Measurements from ENCODE around the gene LRMDA. TPM values are rescaled to one million over a fixed set of nuclear protein-coding genes. Genes with fewer than 3 reads are reported as not detected.
"Not testable (repeated sequence)": the region's sequence is repeated elsewhere in the genome, so short reads cannot be mapped to it uniquely, and the experiment has no call there.

LRMDA gene
- total RNA-seq, 1 donor from 2014 or later: not detected

DNA sequence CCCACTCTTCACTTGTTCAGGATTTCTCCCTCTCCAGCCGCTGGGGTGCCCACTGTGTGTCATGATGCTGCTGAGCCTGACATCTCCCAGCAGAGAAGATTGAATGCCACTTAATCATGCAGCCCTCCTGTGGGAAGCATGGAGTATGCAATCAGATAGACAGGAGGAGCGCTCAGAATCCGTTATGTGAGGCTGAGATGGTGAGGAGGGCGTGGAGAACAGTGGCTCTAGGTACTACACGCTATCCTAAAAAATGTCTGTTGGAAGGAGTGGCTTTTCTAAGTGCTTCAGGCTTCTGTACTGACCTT, 334.3 kb downstream of the LRMDA start:
- DNase-seq (ENCODE audit: low read depth): no peak

DNA sequence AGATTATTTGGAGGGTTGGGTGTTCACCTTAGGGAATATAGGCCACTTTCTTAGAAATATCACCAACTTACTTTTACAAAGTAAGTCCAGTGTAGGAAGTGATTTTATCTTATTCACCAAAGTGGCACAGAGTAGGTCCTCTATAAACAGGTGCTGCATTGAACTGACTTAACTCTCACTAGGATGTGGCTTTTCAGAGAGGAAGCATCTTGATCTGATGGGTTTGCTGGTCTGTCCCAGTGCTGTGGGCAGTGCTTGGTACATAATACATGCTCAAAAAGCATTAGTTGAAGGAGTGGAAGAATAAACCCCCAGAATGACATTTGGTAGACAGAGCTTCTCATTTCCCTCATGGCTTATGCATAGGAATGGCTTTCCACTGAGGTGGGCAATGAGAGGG, 334.7 kb downstream of the LRMDA start:
- no peak for DNase-seq (ENCODE audit: low read depth)

- not testable (repeated sequence) for DNase-seq (ENCODE audit: low read depth)
These were observed 335.3 kb downstream of the LRMDA start for GRCh38 chr10:75766752-75767151.

DNA sequence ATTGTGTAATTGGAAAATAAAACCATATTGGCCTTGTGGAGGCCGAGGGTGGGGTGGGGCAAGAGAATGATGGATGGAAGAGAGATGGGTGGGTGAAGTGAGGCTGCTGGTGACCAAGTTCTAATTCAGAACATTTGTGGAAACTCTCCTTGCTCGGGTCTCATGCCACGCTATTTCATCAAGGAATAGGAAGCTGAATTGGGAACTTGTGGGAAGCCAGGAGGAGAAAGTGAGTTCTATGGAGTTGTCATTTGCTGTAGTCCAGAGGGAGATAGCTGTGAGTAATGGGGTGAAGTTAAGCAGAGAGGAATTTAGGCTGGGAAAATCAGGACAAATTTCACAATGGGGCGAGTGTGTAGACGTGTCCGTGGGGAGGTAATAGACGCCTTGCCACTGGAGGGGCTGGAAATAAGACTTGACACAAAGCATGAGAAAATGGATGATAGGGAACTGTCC, 339.2 kb downstream of the LRMDA start:
- no peak for DNase-seq (ENCODE audit: low read depth)

- DNase-seq (ENCODE audit: low read depth): no peak
These were observed 340.2 kb downstream of the LRMDA start for GRCh38 chr10:75771606-75772005.

DNA sequence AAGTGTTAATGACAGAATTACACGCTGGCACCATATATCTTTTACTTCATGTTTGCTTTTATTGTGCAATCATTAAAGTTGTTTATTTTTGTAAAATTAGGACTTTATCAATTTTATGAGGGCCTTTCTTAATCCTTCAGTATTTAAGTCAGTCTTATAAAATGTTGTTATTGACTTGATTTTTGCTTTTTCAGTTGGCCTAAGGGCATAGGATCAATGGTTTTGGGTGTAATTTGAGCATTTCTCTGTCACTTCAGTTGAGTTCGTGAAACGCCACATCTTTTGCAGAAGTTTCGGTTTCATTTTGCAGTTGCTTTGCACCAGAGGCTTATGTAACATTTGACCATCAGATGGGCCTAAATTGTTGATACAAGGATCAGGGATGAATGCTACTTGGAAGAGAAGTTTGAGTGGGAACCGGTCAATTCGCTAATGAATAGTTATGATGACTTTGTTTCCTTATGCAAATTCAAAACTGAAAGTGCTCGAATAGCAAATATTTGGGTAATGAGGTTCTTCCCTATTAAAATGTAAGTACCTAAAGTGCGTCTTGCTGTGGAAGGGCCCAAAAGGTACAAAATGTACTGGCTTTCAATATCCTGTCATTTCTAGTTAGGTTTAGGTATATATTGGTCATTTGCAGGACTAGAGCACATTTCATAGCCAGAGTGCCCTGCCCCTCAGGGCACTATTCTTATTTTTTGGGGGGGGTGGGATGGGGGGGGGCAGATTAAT, 340.9 kb downstream of the LRMDA start:
- peak; percentile 19 for DNase-seq (ENCODE audit: low read depth)

DNA sequence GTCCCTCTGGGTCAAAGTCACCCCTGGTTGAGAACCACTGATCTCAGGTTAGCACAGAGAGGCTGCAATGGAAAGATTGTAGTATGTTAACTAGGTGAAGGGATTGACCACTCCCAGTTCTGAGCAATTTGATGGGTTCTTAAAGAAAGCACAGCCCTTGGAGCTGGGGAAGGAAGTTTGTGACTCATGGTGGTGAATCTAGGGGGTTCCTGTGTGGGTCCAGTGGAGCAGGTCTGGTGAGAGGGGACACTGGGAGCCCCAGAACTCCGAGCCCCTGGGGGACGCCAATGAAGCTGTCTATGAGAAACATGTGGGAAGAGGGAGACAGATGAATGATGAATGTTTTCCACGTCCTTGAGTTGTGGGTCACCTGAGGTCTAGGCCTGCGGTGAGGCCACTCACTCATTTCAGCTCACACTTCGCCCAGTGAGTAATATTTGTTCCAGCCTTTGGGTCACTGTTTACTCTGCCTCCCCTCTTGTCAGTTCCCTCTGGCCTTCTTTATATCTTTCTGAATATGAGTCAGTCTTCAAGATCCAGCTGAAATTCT, 341.9 kb downstream of the LRMDA start:
- DNase-seq (ENCODE audit: low read depth): no peak

GRCh38 chr10:75773813-75774782, 342.7 kb downstream of the LRMDA start:
- DNase-seq (ENCODE audit: low read depth): no peak

DNA sequence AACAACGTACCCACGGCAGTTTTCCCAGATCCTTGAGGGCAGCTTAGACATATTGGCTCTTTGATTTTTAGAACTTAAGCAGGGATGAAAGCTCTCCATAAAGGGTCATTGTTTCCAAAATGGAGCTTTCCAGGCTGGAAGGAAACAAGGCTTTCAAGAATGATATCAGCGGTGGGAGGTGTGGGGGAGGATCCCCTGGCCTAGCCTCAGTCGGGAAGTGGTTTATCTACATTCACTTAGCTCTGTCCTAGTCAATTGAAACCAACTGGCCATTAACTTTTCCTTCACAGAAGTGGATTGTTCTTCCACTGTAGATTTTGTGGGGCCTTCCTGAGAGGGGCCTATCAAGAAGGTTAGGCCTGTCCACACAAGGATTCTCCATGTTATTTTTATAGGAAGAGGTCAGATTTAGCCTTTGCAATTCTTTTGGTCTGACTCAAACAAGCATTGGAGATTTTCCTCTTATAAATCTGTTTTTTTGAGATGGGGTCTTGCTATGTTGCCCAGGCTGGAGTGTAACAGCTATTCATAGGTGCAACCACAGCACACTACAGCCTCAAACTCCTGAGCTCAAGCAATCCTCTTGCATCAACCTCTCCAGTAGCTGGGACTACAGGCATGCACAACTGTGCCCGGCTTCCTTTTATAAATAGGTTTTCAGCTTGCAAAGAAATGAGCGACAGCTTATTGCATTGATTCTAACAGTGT, 343.5 kb downstream of the LRMDA start:
- no peak for DNase-seq (ENCODE audit: low read depth)

- DNase-seq (ENCODE audit: low read depth): no peak
These were observed 345.5 kb downstream of the LRMDA start for GRCh38 chr10:75776738-75777504.

DNA sequence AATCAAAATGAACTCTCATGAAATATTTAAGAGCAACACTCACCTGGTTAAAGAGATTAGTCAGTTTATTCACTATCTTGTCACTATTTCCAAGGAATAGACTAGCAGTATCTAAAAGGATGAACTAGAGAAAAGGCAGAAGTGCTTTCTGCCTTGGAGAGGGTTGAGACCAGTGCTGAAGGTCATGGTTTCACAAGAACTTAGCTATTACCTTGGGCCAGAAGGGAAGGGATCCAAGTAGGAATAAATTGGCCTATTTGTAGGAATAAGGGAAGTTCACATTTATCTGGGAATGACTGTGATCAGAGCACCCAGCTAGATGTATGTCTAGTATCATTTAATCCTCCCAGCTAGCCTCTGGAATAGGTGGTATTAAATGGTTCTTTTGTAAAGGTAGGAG, 347.2 kb downstream of the LRMDA start:
- DNase-seq (ENCODE audit: low read depth): no peak

DNA sequence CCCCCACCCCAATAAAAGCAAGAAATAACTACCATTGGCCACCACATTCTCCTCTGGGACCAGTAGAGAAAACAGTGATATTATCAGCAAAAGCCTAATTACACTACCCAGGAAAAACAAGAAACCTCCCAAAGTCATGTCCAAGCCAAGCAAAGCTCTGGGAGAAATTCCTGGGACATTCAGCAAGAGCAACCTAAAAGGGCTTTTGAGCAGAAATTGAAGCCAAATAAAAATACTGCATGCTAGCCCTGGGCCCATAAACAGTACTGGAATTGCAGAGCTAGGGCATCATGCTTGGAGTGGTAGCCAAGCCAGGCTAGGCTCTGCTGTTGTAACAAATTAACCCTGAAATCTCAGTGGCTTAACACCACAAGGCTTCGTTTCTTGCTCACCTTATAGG, 347.9 kb downstream of the LRMDA start:
- DNase-seq (ENCODE audit: low read depth): no peak

GRCh38 chr10:75782463-75783248, 351.2 kb downstream of the LRMDA start:
- no peak for DNase-seq (ENCODE audit: low read depth)

DNA sequence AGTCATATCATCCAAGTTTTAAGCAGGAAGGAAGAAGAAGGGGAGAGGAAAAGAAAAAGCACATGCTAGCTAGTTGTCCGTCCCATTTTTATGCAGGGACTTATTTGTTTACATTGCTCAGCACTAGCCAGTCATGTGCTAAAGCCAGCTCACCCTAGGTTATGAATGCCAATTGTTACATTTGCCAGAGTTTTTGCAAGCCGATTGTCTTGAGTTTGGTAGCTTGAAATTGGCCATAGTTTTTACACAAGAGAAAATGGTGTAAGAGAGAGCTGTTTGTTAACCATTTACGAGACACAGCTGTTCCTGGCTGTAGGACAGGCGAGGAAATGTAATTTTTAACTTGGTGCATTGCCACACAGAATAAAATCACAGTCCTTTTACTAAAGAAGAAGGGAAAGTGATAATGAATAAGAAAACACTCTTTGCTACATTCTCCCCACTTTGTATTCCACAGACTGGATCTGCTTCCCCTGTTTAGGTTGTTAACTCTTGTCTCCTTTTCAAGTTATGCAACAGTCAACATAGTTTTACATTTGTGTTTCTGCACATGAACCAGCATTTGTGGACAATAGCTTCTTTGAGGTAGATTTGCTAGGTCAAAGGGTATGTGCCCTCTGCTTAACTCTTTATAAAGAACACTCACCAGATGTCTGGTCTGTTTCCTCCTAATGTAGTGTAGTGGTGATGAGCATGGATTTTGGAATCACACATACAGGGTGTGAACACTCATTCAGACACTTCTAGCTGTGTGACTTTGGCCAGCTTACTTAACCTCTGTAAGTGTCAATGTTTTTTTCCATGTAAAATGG, 357.2 kb downstream of the LRMDA start:
- no peak for DNase-seq (ENCODE audit: low read depth)

- no peak for DNase-seq (ENCODE audit: low read depth)
These were observed 362.4 kb downstream of the LRMDA start for GRCh38 chr10:75793848-75794247.

GRCh38 chr10:75801121-75801520, 369.7 kb downstream of the LRMDA start:
- DNase-seq (ENCODE audit: low read depth): no peak

DNA sequence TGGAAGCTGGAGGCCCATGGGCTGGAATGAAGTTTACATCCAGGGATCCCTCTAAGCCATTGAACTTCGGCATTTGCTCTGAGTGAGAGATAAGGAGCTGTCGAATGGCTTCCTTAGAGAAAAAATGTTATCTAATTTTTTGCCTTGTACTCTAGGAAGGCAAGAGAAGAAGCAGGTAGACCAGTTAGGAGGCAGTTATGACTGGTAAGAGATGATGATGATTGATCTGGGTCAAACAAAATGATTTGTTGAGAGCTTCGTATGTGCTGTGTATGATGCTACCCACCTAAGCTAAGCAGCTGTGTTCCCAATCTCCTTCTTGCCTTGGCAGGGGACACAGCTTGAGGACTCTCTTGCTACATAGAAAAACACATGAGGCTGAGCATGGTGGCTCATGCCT, 370.2 kb downstream of the LRMDA start:
- no peak for DNase-seq (ENCODE audit: low read depth)

DNA sequence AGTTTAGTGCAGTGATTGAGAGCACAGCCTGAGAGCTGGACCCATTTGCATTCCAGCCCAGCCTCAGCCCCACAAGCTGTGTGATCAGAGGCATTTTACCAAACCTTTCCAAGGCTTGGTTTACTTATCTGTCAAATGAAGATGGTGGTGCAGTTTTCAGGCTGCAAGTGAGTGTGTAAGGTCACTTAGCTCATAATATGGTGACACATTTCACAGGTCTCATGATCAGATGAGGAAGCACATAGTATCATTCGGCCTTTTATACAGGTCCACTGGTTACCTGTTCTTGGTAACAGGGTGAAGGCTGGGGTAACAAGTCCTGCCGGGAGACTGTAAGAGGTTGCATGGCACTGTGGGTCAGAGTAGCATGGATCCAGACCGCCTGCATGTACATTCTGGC, 371.7 kb downstream of the LRMDA start:
- DNase-seq (ENCODE audit: low read depth): no peak
